HEK293T (cell line): ENCODE data around the gene SPTLC3.

ENCODE experiments used
- BHLHE40 ChIP-seq: fragments of 450-650 bp; IDR thresholded peaks from 2 replicates; pipeline ENCODE4 v1.6.1; 2016; ENCODE audit warnings: mild to moderate bottlenecking, moderate library complexity, borderline replicate concordance
- CTBP1 ChIP-seq: fragments of 450-650 bp; IDR thresholded peaks from 2 replicates; pipeline ENCODE4 v1.6.1; 2016; ENCODE audit warnings: borderline replicate concordance
- ELF4 ChIP-seq: fragments of 450-650 bp; IDR thresholded peaks from 2 replicates; pipeline ENCODE4 v1.6.1; 2017; ENCODE audit warnings: antibody characterized with exemption
- FOXA1 ChIP-seq: fragments of 450-650 bp; IDR thresholded peaks from 2 replicates; pipeline ENCODE4 v1.6.1; 2016; ENCODE audit warnings: mild to moderate bottlenecking
- FOXM1 ChIP-seq: fragments of 450-650 bp; IDR thresholded peaks from 2 replicates; pipeline ENCODE4 v1.6.1; 2017; ENCODE audit warnings: mild to moderate bottlenecking, borderline replicate concordance
- HDGF ChIP-seq: fragments of 450-650 bp; IDR thresholded peaks from 2 replicates; pipeline ENCODE4 v1.6.1; 2017; ENCODE audit warnings: antibody characterized with exemption, borderline replicate concordance
- LEF1 ChIP-seq: fragments of 450-650 bp; IDR thresholded peaks from 2 replicates; pipeline ENCODE4 v1.6.1; 2017; ENCODE audit warnings: mild to moderate bottlenecking, borderline replicate concordance
- NFRKB ChIP-seq: fragments of 450-650 bp; IDR thresholded peaks from 2 replicates; pipeline ENCODE4 v1.6.1; 2016; ENCODE audit warnings: mild to moderate bottlenecking, moderate library complexity
- SP1 ChIP-seq: fragments of 450-650 bp; IDR thresholded peaks from 2 replicates; pipeline ENCODE4 v1.6.1; 2017
- SUZ12 ChIP-seq: fragments of 450-650 bp; IDR thresholded peaks from 2 replicates; pipeline ENCODE4 v1.6.1; 2016; ENCODE audit warnings: mild to moderate bottlenecking
- TF ChIP-seq, protein P1 (sequence below): fragments of 450-650 bp; IDR thresholded peaks from 2 replicates; pipeline ENCODE4 v1.6.1; 2016

DNA sequence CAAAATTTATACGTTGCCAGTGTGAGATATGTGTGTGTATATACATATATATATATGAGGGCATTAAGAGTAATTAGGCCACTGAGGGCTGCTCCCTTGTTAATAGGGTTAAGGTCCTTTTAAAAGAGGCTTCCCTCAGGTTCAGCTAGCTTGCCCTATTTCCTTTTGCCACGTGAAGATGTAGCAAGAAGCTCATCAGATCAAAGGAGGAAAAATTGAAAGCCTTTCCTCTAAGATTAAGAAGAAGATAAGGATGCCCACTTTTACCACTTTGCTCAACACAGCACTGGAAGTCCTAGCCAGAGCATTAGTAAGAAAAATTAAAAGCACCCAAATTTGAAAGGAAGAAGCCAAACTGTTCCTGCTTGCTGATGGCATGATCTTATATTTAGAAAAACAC, 179.1 kb downstream of the SPTLC3 start:
- TF ChIP-seq ELF4: no peak
- no peak for TF ChIP-seq NFRKB
- no peak for TF ChIP-seq LEF1
- no peak for TF ChIP-seq FOXA1
- TF ChIP-seq SP1: no peak
- TF ChIP-seq CTBP1: no peak
- no peak for TF ChIP-seq SUZ12
- TF ChIP-seq HDGF: no peak
- TF ChIP-seq FOXM1: no peak
- TF ChIP-seq, protein P1, sequence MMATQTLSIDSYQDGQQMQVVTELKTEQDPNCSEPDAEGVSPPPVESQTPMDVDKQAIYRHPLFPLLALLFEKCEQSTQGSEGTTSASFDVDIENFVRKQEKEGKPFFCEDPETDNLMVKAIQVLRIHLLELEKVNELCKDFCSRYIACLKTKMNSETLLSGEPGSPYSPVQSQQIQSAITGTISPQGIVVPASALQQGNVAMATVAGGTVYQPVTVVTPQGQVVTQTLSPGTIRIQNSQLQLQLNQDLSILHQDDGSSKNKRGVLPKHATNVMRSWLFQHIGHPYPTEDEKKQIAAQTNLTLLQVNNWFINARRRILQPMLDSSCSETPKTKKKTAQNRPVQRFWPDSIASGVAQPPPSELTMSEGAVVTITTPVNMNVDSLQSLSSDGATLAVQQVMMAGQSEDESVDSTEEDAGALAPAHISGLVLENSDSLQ: no peak
- TF ChIP-seq BHLHE40: no peak
